HEK293T (cell line): ENCODE measurements around the gene CUX1.

Experiments
- ARNT ChIP-seq: fragments of 450-650 bp; IDR thresholded peaks from 2 replicates; pipeline ENCODE4 v1.6.1; 2017; ENCODE audit warnings: mild to moderate bottlenecking
- BHLHE40 ChIP-seq: fragments of 450-650 bp; IDR thresholded peaks from 2 replicates; pipeline ENCODE4 v1.6.1; 2016; ENCODE audit warnings: mild to moderate bottlenecking, moderate library complexity, borderline replicate concordance
- CTBP1 ChIP-seq: fragments of 450-650 bp; IDR thresholded peaks from 2 replicates; pipeline ENCODE4 v1.6.1; 2016; ENCODE audit warnings: borderline replicate concordance
- ELF4 ChIP-seq: fragments of 450-650 bp; IDR thresholded peaks from 2 replicates; pipeline ENCODE4 v1.6.1; 2017; ENCODE audit warnings: antibody characterized with exemption
- FOXA1 ChIP-seq: fragments of 450-650 bp; IDR thresholded peaks from 2 replicates; pipeline ENCODE4 v1.6.1; 2016; ENCODE audit warnings: mild to moderate bottlenecking
- FOXK2 ChIP-seq: fragments of 450-650 bp; IDR thresholded peaks from 2 replicates; pipeline ENCODE4 v1.6.1; 2016; ENCODE audit warnings: mild to moderate bottlenecking
- FOXM1 ChIP-seq: fragments of 450-650 bp; IDR thresholded peaks from 2 replicates; pipeline ENCODE4 v1.6.1; 2017; ENCODE audit warnings: mild to moderate bottlenecking, borderline replicate concordance
- HDGF ChIP-seq: fragments of 450-650 bp; IDR thresholded peaks from 2 replicates; pipeline ENCODE4 v1.6.1; 2017; ENCODE audit warnings: antibody characterized with exemption, borderline replicate concordance
- LEF1 ChIP-seq: fragments of 450-650 bp; IDR thresholded peaks from 2 replicates; pipeline ENCODE4 v1.6.1; 2017; ENCODE audit warnings: mild to moderate bottlenecking, borderline replicate concordance
- SP1 ChIP-seq: fragments of 450-650 bp; IDR thresholded peaks from 2 replicates; pipeline ENCODE4 v1.6.1; 2017
- SUZ12 ChIP-seq: fragments of 450-650 bp; IDR thresholded peaks from 2 replicates; pipeline ENCODE4 v1.6.1; 2016; ENCODE audit warnings: mild to moderate bottlenecking
- ZNF384 ChIP-seq: fragments of 450-650 bp; IDR thresholded peaks from 2 replicates; pipeline ENCODE4 v1.6.1; 2016
- TF ChIP-seq, protein P1 (sequence below): fragments of 450-650 bp; IDR thresholded peaks from 2 replicates; pipeline ENCODE4 v1.6.1; 2016

DNA sequence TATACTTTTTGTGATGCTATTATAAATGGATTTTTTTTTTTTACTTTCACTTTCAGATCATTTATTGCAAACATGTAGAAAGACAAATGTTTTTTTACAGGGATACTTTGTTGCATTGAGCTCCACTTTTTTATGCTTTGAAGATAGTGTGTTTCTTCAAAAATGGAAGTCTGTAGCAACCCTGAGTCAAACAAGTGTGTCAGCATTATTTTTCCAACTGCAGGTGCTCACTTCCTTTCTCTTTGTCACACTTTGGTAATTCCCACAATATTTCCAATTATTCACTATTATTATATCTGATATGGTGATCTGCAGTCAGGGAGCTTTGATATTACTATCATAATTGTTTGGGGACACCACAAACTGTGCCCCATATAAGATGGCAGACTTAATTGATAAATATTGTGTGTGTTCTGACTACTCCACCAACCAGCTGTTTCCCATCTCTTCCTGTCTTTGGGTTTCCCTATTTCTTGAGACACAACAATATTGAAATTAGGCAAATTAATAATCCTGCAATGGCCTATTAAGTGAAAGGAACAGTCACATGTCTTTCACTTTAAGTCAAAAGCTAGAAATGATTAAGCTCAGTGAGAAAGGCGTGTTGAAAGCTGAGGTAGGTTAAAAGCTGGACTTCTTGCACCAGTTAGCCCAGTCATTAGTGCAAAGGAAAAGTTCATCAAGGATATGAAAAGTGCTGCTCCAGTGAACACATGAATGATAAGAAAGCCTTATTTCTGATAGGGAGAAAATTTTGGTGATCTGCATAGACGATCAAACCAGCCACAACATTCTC, 238.0 kb downstream of the CUX1 start:
- TF ChIP-seq SP1 (no peak), FOXM1 (no peak), BHLHE40 (no peak), LEF1 (no peak), SUZ12 (no peak), ZNF384 (no peak), FOXK2 (no peak), ELF4 (no peak), FOXA1 (no peak), CTBP1 (no peak), HDGF (no peak), ARNT (no peak)
- TF ChIP-seq, protein P1, sequence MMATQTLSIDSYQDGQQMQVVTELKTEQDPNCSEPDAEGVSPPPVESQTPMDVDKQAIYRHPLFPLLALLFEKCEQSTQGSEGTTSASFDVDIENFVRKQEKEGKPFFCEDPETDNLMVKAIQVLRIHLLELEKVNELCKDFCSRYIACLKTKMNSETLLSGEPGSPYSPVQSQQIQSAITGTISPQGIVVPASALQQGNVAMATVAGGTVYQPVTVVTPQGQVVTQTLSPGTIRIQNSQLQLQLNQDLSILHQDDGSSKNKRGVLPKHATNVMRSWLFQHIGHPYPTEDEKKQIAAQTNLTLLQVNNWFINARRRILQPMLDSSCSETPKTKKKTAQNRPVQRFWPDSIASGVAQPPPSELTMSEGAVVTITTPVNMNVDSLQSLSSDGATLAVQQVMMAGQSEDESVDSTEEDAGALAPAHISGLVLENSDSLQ: no peak
